Measurements from ENCODE around the gene MYO6.

Gene MYO6

GRCh38 chr6:75746221-75746620 is 2.8 kb upstream of the MYO6 start:
- TF ChIP-seq CTCF (conservative IDR thresholded peaks at IDR 0.05; ENCODE audit: low read depth, low read length): no peak
- H3K27ac ChIP-seq: no peak overlapping the region
- no peak overlapping the region for H3K4me3 ChIP-seq (IDR thresholded peaks at IDR 0.05; ENCODE audit: insufficient read depth, low read depth, low read length)
- no peaks in the 10 kb centered on the region for H3K36me3 ChIP-seq (ENCODE audit: insufficient read depth)
- H2AFZ ChIP-seq (ENCODE audit: low read depth): no peak overlapping the region
- no peaks in the 10 kb centered on the region for H3K27me3 ChIP-seq (ENCODE audit: insufficient read depth, low read depth)
- H3K79me2 ChIP-seq (ENCODE audit: insufficient read depth, low read depth): no peaks in the 10 kb centered on the region
- peaks cover 3% of the 10 kb centered on the region for H3K4me1 ChIP-seq (ENCODE audit: low read depth, poor library complexity, severe bottlenecking)
- no peaks in the 10 kb centered on the region for H4K20me1 ChIP-seq (ENCODE audit: insufficient read depth)
- no peak overlapping the region for H3K9ac ChIP-seq
- no peak overlapping the region for H3K4me2 ChIP-seq

- H3K4me3 ChIP-seq (IDR thresholded peaks at IDR 0.05; ENCODE audit: insufficient read depth, low read depth, low read length): no peak overlapping the region
- H4K20me1 ChIP-seq (ENCODE audit: insufficient read depth): no peaks in the 10 kb centered on the region
- no peaks in the 10 kb centered on the region for H3K36me3 ChIP-seq (ENCODE audit: insufficient read depth)
- H3K9ac ChIP-seq: no peak overlapping the region
- peaks cover 14% of the 10 kb centered on the region for H3K4me1 ChIP-seq (ENCODE audit: low read depth, poor library complexity, severe bottlenecking)
- TF ChIP-seq CTCF (conservative IDR thresholded peaks at IDR 0.05; ENCODE audit: low read depth, low read length): no peak
- H3K4me2 ChIP-seq: no peak overlapping the region
- H3K79me2 ChIP-seq (ENCODE audit: insufficient read depth, low read depth): no peaks in the 10 kb centered on the region
- H3K27ac ChIP-seq: no peak overlapping the region
- no peaks in the 10 kb centered on the region for H3K27me3 ChIP-seq (ENCODE audit: insufficient read depth, low read depth)
- H2AFZ ChIP-seq (ENCODE audit: low read depth): no peak overlapping the region
These were observed 1.7 kb upstream of the MYO6 start for GRCh38 chr6:75747152-75747992.

- Histone ChIP-seq H3K4me2 (peak overlapping the region; percentile 40; the same call in 1 of the 2 replicates), H3K4me3 (IDR thresholded peaks at IDR 0.05; ENCODE audit: insufficient read depth, low read depth, low read length) (no peak overlapping the region), H3K36me3 (ENCODE audit: insufficient read depth) (no peaks in the 10 kb centered on the region), H3K4me1 (ENCODE audit: low read depth, poor library complexity, severe bottlenecking) (peaks cover 18% of the 10 kb centered on the region), H3K27ac (no peak overlapping the region), H4K20me1 (ENCODE audit: insufficient read depth) (no peaks in the 10 kb centered on the region), H2AFZ (ENCODE audit: low read depth) (peak overlapping the region; percentile 95), H3K27me3 (ENCODE audit: insufficient read depth, low read depth) (no peaks in the 10 kb centered on the region), H3K79me2 (ENCODE audit: insufficient read depth, low read depth) (no peaks in the 10 kb centered on the region), H3K9ac (peak overlapping the region; percentile 68; the same call in 1 of the 2 replicates)
- TF ChIP-seq CTCF (conservative IDR thresholded peaks at IDR 0.05; ENCODE audit: low read depth, low read length): no peak
These were observed 866 bp upstream of the MYO6 start for GRCh38 chr6:75748003-75748742.

GRCh38 chr6:75751443-75751842 is 2.4 kb downstream of the MYO6 start:
- no peak overlapping the region for H3K9ac ChIP-seq
- H3K4me1 ChIP-seq (ENCODE audit: low read depth, poor library complexity, severe bottlenecking): peaks cover 18% of the 10 kb centered on the region
- no peaks in the 10 kb centered on the region for H4K20me1 ChIP-seq (ENCODE audit: insufficient read depth)

More at GRCh38 chr6:75751443-75751842, 2.4 kb downstream of the MYO6 start:
- H2AFZ ChIP-seq (ENCODE audit: low read depth): no peak overlapping the region
- TF ChIP-seq CTCF (conservative IDR thresholded peaks at IDR 0.05; ENCODE audit: low read depth, low read length): no peak
- H3K27ac ChIP-seq: no peak overlapping the region
- no peaks in the 10 kb centered on the region for H3K79me2 ChIP-seq (ENCODE audit: insufficient read depth, low read depth)
- no peaks in the 10 kb centered on the region for H3K27me3 ChIP-seq (ENCODE audit: insufficient read depth, low read depth)
- no peak overlapping the region for H3K4me2 ChIP-seq
- no peak overlapping the region for H3K4me3 ChIP-seq (IDR thresholded peaks at IDR 0.05; ENCODE audit: insufficient read depth, low read depth, low read length)
- no peaks in the 10 kb centered on the region for H3K36me3 ChIP-seq (ENCODE audit: insufficient read depth)
